ENCODE results near the gene MAGOH. TPM values are rescaled to one million over a fixed set of nuclear protein-coding genes. Genes with fewer than 3 reads are reported as not detected.

MAGOH gene
- polyA plus RNA-seq, 1 donor from 2014 or later, result 53.3 TPM

DNA sequence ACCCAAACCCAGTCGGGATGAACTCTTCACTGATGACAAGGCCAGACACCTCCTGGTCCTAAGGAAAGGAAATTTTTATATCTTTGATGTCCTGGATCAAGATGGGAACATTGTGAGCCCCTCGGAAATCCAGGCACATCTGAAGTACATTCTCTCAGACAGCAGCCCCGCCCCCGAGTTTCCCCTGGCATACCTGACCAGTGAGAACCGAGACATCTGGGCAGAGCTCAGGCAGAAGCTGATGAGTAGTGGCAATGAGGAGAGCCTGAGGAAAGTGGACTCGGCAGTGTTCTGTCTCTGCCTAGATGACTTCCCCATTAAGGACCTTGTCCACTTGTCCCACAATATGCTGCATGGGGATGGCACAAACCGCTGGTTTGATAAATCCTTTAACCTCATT, 28.0 kb downstream of the MAGOH start:
- H3K27ac ChIP-seq (ENCODE audit: low read length), result no peak overlapping the region
- H3K9ac ChIP-seq (ENCODE audit: low read length), result no peak overlapping the region
- H3F3A ChIP-seq (ENCODE audit: insufficient read depth, low read length, poor library complexity, severe bottlenecking), result no peaks in the 10 kb centered on the region
- H2AFZ ChIP-seq (ENCODE audit: low read depth, low read length), result no peak overlapping the region
- H3K9me2 ChIP-seq (ENCODE audit: insufficient read depth, low read length), result no peaks in the 10 kb centered on the region
- H3K4me3 ChIP-seq (ENCODE audit: low read length), result no peak overlapping the region
- H3K4me2 ChIP-seq (ENCODE audit: low read length), result no peak overlapping the region
- no peaks in the 10 kb centered on the region for H3K36me3 ChIP-seq (ENCODE audit: insufficient read depth, low read length)
- peaks cover 5% of the 10 kb centered on the region for H3K9me3 ChIP-seq (ENCODE audit: low read length)
- H4K20me1 ChIP-seq (ENCODE audit: insufficient read depth), result no peaks in the 10 kb centered on the region
- no peaks in the 10 kb centered on the region for H3K27me3 ChIP-seq (ENCODE audit: insufficient read depth, low read depth, low read length)
- H3K79me2 ChIP-seq (replicated peaks; ENCODE audit: insufficient read depth, low read length), result no peaks in the 10 kb centered on the region
- TF ChIP-seq SMC3 (conservative IDR thresholded peaks at IDR 0.05; ENCODE audit: poor library complexity), result no peak
- no peak for TF ChIP-seq MXI1 (conservative IDR thresholded peaks at IDR 0.05; ENCODE audit: poor library complexity, severe bottlenecking)
- no peak for TF ChIP-seq RAD21 (conservative IDR thresholded peaks at IDR 0.05)

DNA sequence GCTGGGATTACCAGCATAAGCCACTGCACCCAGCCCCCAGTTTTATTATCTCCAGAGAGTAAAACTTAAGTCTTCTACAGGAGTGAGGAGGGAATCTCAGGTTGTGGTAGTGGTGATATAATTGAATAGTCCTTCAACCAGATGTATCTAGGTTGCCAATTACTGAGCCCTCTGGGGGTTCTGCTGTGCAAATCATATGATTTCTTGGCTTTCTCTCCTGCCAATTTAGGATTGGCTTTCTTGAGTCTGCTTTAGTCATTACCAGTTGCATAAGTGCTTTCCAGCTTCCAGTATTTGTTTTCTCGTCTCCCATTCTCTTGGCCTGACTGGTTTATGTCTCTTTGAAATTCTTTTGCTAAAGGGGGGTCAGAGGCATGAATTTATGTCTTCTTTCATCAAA, 30.6 kb downstream of the MAGOH start:
- Histone ChIP-seq H2AFZ (ENCODE audit: low read depth, low read length) (no peak overlapping the region), H4K20me1 (ENCODE audit: insufficient read depth) (no peaks in the 10 kb centered on the region), H3K27me3 (ENCODE audit: insufficient read depth, low read depth, low read length) (no peaks in the 10 kb centered on the region), H3K79me2 (replicated peaks; ENCODE audit: insufficient read depth, low read length) (no peaks in the 10 kb centered on the region), H3K4me2 (ENCODE audit: low read length) (no peak overlapping the region), H3K9ac (ENCODE audit: low read length) (no peak overlapping the region), H3K9me3 (ENCODE audit: low read length) (peaks cover 5% of the 10 kb centered on the region), H3K27ac (ENCODE audit: low read length) (no peak overlapping the region), H3F3A (ENCODE audit: insufficient read depth, low read length, poor library complexity, severe bottlenecking) (no peaks in the 10 kb centered on the region), H3K4me3 (ENCODE audit: low read length) (no peak overlapping the region), H3K36me3 (ENCODE audit: insufficient read depth, low read length) (no peaks in the 10 kb centered on the region), H3K9me2 (ENCODE audit: insufficient read depth, low read length) (no peaks in the 10 kb centered on the region)
- TF ChIP-seq, protein P1, sequence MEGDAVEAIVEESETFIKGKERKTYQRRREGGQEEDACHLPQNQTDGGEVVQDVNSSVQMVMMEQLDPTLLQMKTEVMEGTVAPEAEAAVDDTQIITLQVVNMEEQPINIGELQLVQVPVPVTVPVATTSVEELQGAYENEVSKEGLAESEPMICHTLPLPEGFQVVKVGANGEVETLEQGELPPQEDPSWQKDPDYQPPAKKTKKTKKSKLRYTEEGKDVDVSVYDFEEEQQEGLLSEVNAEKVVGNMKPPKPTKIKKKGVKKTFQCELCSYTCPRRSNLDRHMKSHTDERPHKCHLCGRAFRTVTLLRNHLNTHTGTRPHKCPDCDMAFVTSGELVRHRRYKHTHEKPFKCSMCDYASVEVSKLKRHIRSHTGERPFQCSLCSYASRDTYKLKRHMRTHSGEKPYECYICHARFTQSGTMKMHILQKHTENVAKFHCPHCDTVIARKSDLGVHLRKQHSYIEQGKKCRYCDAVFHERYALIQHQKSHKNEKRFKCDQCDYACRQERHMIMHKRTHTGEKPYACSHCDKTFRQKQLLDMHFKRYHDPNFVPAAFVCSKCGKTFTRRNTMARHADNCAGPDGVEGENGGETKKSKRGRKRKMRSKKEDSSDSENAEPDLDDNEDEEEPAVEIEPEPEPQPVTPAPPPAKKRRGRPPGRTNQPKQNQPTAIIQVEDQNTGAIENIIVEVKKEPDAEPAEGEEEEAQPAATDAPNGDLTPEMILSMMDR (IDR thresholded peaks at IDR 0.05; ENCODE audit: poor library complexity, severe bottlenecking), result no peak
- TF ChIP-seq TAF1 (IDR thresholded peaks at IDR 0.05; ENCODE audit: low read depth) (no peak), MXI1 (conservative IDR thresholded peaks at IDR 0.05; ENCODE audit: poor library complexity, severe bottlenecking) (no peak), POLR2AphosphoS5 (IDR thresholded peaks at IDR 0.05) (no peak), RAD21 (conservative IDR thresholded peaks at IDR 0.05) (no peak), EZH2 (IDR thresholded peaks at IDR 0.05; ENCODE audit: borderline replicate concordance, insufficient read depth, low read length, poor library complexity, severe bottlenecking) (no peak), SMC3 (conservative IDR thresholded peaks at IDR 0.05; ENCODE audit: poor library complexity) (no peak), EP300 (conservative IDR thresholded peaks at IDR 0.05; ENCODE audit: poor library complexity, severe bottlenecking) (no peak)
- TF ChIP-seq, protein P2, sequence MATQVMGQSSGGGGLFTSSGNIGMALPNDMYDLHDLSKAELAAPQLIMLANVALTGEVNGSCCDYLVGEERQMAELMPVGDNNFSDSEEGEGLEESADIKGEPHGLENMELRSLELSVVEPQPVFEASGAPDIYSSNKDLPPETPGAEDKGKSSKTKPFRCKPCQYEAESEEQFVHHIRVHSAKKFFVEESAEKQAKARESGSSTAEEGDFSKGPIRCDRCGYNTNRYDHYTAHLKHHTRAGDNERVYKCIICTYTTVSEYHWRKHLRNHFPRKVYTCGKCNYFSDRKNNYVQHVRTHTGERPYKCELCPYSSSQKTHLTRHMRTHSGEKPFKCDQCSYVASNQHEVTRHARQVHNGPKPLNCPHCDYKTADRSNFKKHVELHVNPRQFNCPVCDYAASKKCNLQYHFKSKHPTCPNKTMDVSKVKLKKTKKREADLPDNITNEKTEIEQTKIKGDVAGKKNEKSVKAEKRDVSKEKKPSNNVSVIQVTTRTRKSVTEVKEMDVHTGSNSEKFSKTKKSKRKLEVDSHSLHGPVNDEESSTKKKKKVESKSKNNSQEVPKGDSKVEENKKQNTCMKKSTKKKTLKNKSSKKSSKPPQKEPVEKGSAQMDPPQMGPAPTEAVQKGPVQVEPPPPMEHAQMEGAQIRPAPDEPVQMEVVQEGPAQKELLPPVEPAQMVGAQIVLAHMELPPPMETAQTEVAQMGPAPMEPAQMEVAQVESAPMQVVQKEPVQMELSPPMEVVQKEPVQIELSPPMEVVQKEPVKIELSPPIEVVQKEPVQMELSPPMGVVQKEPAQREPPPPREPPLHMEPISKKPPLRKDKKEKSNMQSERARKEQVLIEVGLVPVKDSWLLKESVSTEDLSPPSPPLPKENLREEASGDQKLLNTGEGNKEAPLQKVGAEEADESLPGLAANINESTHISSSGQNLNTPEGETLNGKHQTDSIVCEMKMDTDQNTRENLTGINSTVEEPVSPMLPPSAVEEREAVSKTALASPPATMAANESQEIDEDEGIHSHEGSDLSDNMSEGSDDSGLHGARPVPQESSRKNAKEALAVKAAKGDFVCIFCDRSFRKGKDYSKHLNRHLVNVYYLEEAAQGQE (IDR thresholded peaks at IDR 0.05; ENCODE audit: borderline replicate concordance), result no peak
